Measurements from ENCODE around the gene CCDC83. TPM values are rescaled to one million over a fixed set of nuclear protein-coding genes. Genes with fewer than 3 reads are reported as not detected.

CCDC83 gene
- polyA plus RNA-seq, 2 donors, result not detected

- 46 to 80% methylated on average over 2 of the region's 2 CpGs for WGBS, 2 donors
- no peaks in the 10 kb centered on the region for H3K36me3 ChIP-seq (ENCODE audit: control insufficient read depth in 2 of 2, insufficient read depth in 2 of 2, low read length in 1 of 2)
Observed at GRCh38 chr11:85898456-85898855, 43.3 kb downstream of the CCDC83 start.

GRCh38 chr11:85902353-85902752, 47.2 kb downstream of the CCDC83 start:
- H3K27me3 ChIP-seq (ENCODE audit: control insufficient read depth in 1 of 2, insufficient read depth in 2 of 2, low read length in 2 of 2), result no peaks in the 10 kb centered on the region
- 86 to 91% methylated on average over 3 of the region's 3 CpGs for WGBS, 2 donors
- H3K4me1 ChIP-seq (ENCODE audit: control insufficient read depth in 2 of 2, insufficient read depth in 2 of 2, low read length in 1 of 2), result no peaks in the 10 kb centered on the region
- no peak overlapping the region for H3K4me3 ChIP-seq (ENCODE audit: low read depth in 1 of 2, low read length in 2 of 2)
- no peak overlapping the region for H3K27ac ChIP-seq (ENCODE audit: low read depth in 2 of 2, low read length in 1 of 2)
- H3K9me3 ChIP-seq (ENCODE audit: control insufficient read depth in 2 of 2, insufficient read depth in 1 of 2, low read depth in 1 of 2, low read length in 1 of 2), result no peaks in the 10 kb centered on the region
- H3K36me3 ChIP-seq (ENCODE audit: control insufficient read depth in 2 of 2, insufficient read depth in 2 of 2, low read length in 1 of 2), result no peaks in the 10 kb centered on the region

More at GRCh38 chr11:85898456-85898855, 43.3 kb downstream of the CCDC83 start:
- H3K27me3 ChIP-seq (ENCODE audit: control insufficient read depth in 1 of 2, insufficient read depth in 2 of 2, low read length in 2 of 2), result no peaks in the 10 kb centered on the region
- no peak overlapping the region for H3K4me3 ChIP-seq (ENCODE audit: low read depth in 1 of 2, low read length in 2 of 2)
- no peaks in the 10 kb centered on the region for H3K4me1 ChIP-seq (ENCODE audit: control insufficient read depth in 2 of 2, insufficient read depth in 2 of 2, low read length in 1 of 2)
- H3K9me3 ChIP-seq (ENCODE audit: control insufficient read depth in 2 of 2, insufficient read depth in 1 of 2, low read depth in 1 of 2, low read length in 1 of 2), result no peaks in the 10 kb centered on the region
- H3K27ac ChIP-seq (ENCODE audit: low read depth in 2 of 2, low read length in 1 of 2), result no peak overlapping the region

GRCh38 chr11:85903406-85903805, 48.2 kb downstream of the CCDC83 start:
- 82 to 83% methylated on average over 4 of the region's 4 CpGs for whole genome bisulfite sequencing, 2 donors
- no peaks in the 10 kb centered on the region for H3K9me3 ChIP-seq (ENCODE audit: control insufficient read depth in 2 of 2, insufficient read depth in 1 of 2, low read depth in 1 of 2, low read length in 1 of 2)
- H3K4me3 ChIP-seq (ENCODE audit: low read depth in 1 of 2, low read length in 2 of 2), result no peak overlapping the region
- H3K27ac ChIP-seq (ENCODE audit: low read depth in 2 of 2, low read length in 1 of 2), result no peak overlapping the region
- H3K27me3 ChIP-seq (ENCODE audit: control insufficient read depth in 1 of 2, insufficient read depth in 2 of 2, low read length in 2 of 2), result no peaks in the 10 kb centered on the region
- H3K36me3 ChIP-seq (ENCODE audit: control insufficient read depth in 2 of 2, insufficient read depth in 2 of 2, low read length in 1 of 2), result no peaks in the 10 kb centered on the region
- no peaks in the 10 kb centered on the region for H3K4me1 ChIP-seq (ENCODE audit: control insufficient read depth in 2 of 2, insufficient read depth in 2 of 2, low read length in 1 of 2)

GRCh38 chr11:85903811-85904210, 48.6 kb downstream of the CCDC83 start:
- Histone ChIP-seq H3K9me3 (ENCODE audit: control insufficient read depth in 2 of 2, insufficient read depth in 1 of 2, low read depth in 1 of 2, low read length in 1 of 2) (no peaks in the 10 kb centered on the region), H3K36me3 (ENCODE audit: control insufficient read depth in 2 of 2, insufficient read depth in 2 of 2, low read length in 1 of 2) (no peaks in the 10 kb centered on the region), H3K4me1 (ENCODE audit: control insufficient read depth in 2 of 2, insufficient read depth in 2 of 2, low read length in 1 of 2) (no peaks in the 10 kb centered on the region), H3K27ac (ENCODE audit: low read depth in 2 of 2, low read length in 1 of 2) (no peak overlapping the region), H3K4me3 (ENCODE audit: low read depth in 1 of 2, low read length in 2 of 2) (no peak overlapping the region), H3K27me3 (ENCODE audit: control insufficient read depth in 1 of 2, insufficient read depth in 2 of 2, low read length in 2 of 2) (no peaks in the 10 kb centered on the region)
- WGBS, 2 donors, result 98 to 99% methylated on average over 3 of the region's 3 CpGs

- no peak overlapping the region for H3K27ac ChIP-seq (ENCODE audit: low read depth in 2 of 2, low read length in 1 of 2)
- WGBS, 2 donors, result 69 to 70% methylated on average over 2 of the region's 2 CpGs
- H3K4me1 ChIP-seq (ENCODE audit: control insufficient read depth in 2 of 2, insufficient read depth in 2 of 2, low read length in 1 of 2), result no peaks in the 10 kb centered on the region
- H3K4me3 ChIP-seq (ENCODE audit: low read depth in 1 of 2, low read length in 2 of 2), result no peak overlapping the region
- no peaks in the 10 kb centered on the region for H3K36me3 ChIP-seq (ENCODE audit: control insufficient read depth in 2 of 2, insufficient read depth in 2 of 2, low read length in 1 of 2)
- peaks cover 0 to 2% of the 10 kb centered on the region in 2 donors for H3K9me3 ChIP-seq (ENCODE audit: control insufficient read depth in 2 of 2, insufficient read depth in 1 of 2, low read depth in 1 of 2, low read length in 1 of 2)
- peaks cover 0 to 3% of the 10 kb centered on the region in 2 donors for H3K27me3 ChIP-seq (ENCODE audit: control insufficient read depth in 1 of 2, insufficient read depth in 2 of 2, low read length in 2 of 2)
Observed at GRCh38 chr11:85912414-85912813, 57.2 kb downstream of the CCDC83 start.

GRCh38 chr11:85913513-85913912, 58.3 kb downstream of the CCDC83 start:
- H3K27ac ChIP-seq (ENCODE audit: low read depth in 2 of 2, low read length in 1 of 2), result no peak overlapping the region
- H3K36me3 ChIP-seq (ENCODE audit: control insufficient read depth in 2 of 2, insufficient read depth in 2 of 2, low read length in 1 of 2), result no peaks in the 10 kb centered on the region
- H3K27me3 ChIP-seq (ENCODE audit: control insufficient read depth in 1 of 2, insufficient read depth in 2 of 2, low read length in 2 of 2), result peaks cover 0 to 3% of the 10 kb centered on the region in 2 donors
- H3K4me1 ChIP-seq (ENCODE audit: control insufficient read depth in 2 of 2, insufficient read depth in 2 of 2, low read length in 1 of 2), result no peaks in the 10 kb centered on the region
- H3K4me3 ChIP-seq (ENCODE audit: low read depth in 1 of 2, low read length in 2 of 2), result no peak overlapping the region
- peaks cover 0 to 2% of the 10 kb centered on the region in 2 donors for H3K9me3 ChIP-seq (ENCODE audit: control insufficient read depth in 2 of 2, insufficient read depth in 1 of 2, low read depth in 1 of 2, low read length in 1 of 2)

GRCh38 chr11:85914425-85914824, 59.2 kb downstream of the CCDC83 start:
- WGBS, 2 donors, result 87 to 89% methylated on average over 6 of the region's 6 CpGs
- H3K27me3 ChIP-seq (ENCODE audit: control insufficient read depth in 1 of 2, insufficient read depth in 2 of 2, low read length in 2 of 2), result peaks cover 0 to 3% of the 10 kb centered on the region in 2 donors
- no peak overlapping the region for H3K27ac ChIP-seq (ENCODE audit: low read depth in 2 of 2, low read length in 1 of 2)
- no peaks in the 10 kb centered on the region for H3K4me1 ChIP-seq (ENCODE audit: control insufficient read depth in 2 of 2, insufficient read depth in 2 of 2, low read length in 1 of 2)
- no peaks in the 10 kb centered on the region for H3K36me3 ChIP-seq (ENCODE audit: control insufficient read depth in 2 of 2, insufficient read depth in 2 of 2, low read length in 1 of 2)
- H3K9me3 ChIP-seq (ENCODE audit: control insufficient read depth in 2 of 2, insufficient read depth in 1 of 2, low read depth in 1 of 2, low read length in 1 of 2), result peaks cover 0 to 2% of the 10 kb centered on the region in 2 donors
- H3K4me3 ChIP-seq (ENCODE audit: low read depth in 1 of 2, low read length in 2 of 2), result no peak overlapping the region

GRCh38 chr11:85918910-85919794, 64.0 kb downstream of the CCDC83 start:
- peaks cover 0 to 2% of the 10 kb centered on the region in 2 donors for H3K9me3 ChIP-seq (ENCODE audit: control insufficient read depth in 2 of 2, insufficient read depth in 1 of 2, low read depth in 1 of 2, low read length in 1 of 2)
- no peaks in the 10 kb centered on the region for H3K27me3 ChIP-seq (ENCODE audit: control insufficient read depth in 1 of 2, insufficient read depth in 2 of 2, low read length in 2 of 2)
- 61 to 64% methylated on average over 4 of the region's 4 CpGs for WGBS, 2 donors

GRCh38 chr11:85922367-85922766, 67.2 kb downstream of the CCDC83 start:
- no peaks in the 10 kb centered on the region for H3K9me3 ChIP-seq (ENCODE audit: control insufficient read depth in 2 of 2, insufficient read depth in 1 of 2, low read depth in 1 of 2, low read length in 1 of 2)
- H3K27me3 ChIP-seq (ENCODE audit: control insufficient read depth in 1 of 2, insufficient read depth in 2 of 2, low read length in 2 of 2), result no peaks in the 10 kb centered on the region
- WGBS, 2 donors, result 90 to 91% methylated on average over 1 of the region's 1 CpG
- no peak overlapping the region for H3K4me3 ChIP-seq (ENCODE audit: low read depth in 1 of 2, low read length in 2 of 2)
- H3K36me3 ChIP-seq (ENCODE audit: control insufficient read depth in 2 of 2, insufficient read depth in 2 of 2, low read length in 1 of 2), result no peaks in the 10 kb centered on the region
- H3K27ac ChIP-seq (ENCODE audit: low read depth in 2 of 2, low read length in 1 of 2), result no peak overlapping the region
- no peaks in the 10 kb centered on the region for H3K4me1 ChIP-seq (ENCODE audit: control insufficient read depth in 2 of 2, insufficient read depth in 2 of 2, low read length in 1 of 2)

More at GRCh38 chr11:85918910-85919794, 64.0 kb downstream of the CCDC83 start:
- Histone ChIP-seq H3K4me3 (ENCODE audit: low read depth in 1 of 2, low read length in 2 of 2) (no peak overlapping the region), H3K4me1 (ENCODE audit: control insufficient read depth in 2 of 2, insufficient read depth in 2 of 2, low read length in 1 of 2) (no peaks in the 10 kb centered on the region), H3K27ac (ENCODE audit: low read depth in 2 of 2, low read length in 1 of 2) (no peak overlapping the region), H3K36me3 (ENCODE audit: control insufficient read depth in 2 of 2, insufficient read depth in 2 of 2, low read length in 1 of 2) (no peaks in the 10 kb centered on the region)

- Histone ChIP-seq H3K27me3 (ENCODE audit: control insufficient read depth in 1 of 2, insufficient read depth in 2 of 2, low read length in 2 of 2) (no peaks in the 10 kb centered on the region), H3K4me3 (ENCODE audit: low read depth in 1 of 2, low read length in 2 of 2) (no peak overlapping the region), H3K36me3 (ENCODE audit: control insufficient read depth in 2 of 2, insufficient read depth in 2 of 2, low read length in 1 of 2) (no peaks in the 10 kb centered on the region), H3K27ac (ENCODE audit: low read depth in 2 of 2, low read length in 1 of 2) (no peak overlapping the region), H3K9me3 (ENCODE audit: control insufficient read depth in 2 of 2, insufficient read depth in 1 of 2, low read depth in 1 of 2, low read length in 1 of 2) (no peaks in the 10 kb centered on the region), H3K4me1 (ENCODE audit: control insufficient read depth in 2 of 2, insufficient read depth in 2 of 2, low read length in 1 of 2) (no peaks in the 10 kb centered on the region)
- 74 to 78% methylated on average over 1 of the region's 1 CpG for WGBS, 2 donors
Observed at GRCh38 chr11:85923455-85923854, 68.3 kb downstream of the CCDC83 start.

Measured in esophagus (tissue), 2 donors.